IPS-20b (cell line): Measurements from ENCODE around the gene PAPPA2.

Experiments used
- H3K27ac ChIP-seq: one replicate; pipeline ENCODE4 v1.5.1; 2013; ENCODE audit warnings: low read length
- H3K27me3 ChIP-seq: 2 replicates; pipeline ENCODE4 v1.6.1; 2013; ENCODE audit warnings: mild to moderate bottlenecking, low read length, inconsistent platforms; ENCODE audit not compliant: insufficient read depth
- H3K36me3 ChIP-seq: 2 replicates; pipeline ENCODE4 v1.6.1; 2013; ENCODE audit warnings: low read depth, mild to moderate bottlenecking, inconsistent platforms, low read length, moderate library complexity; ENCODE audit not compliant: insufficient read depth
- H3K4me1 ChIP-seq: 2 replicates; pipeline ENCODE4 v1.6.1; 2013; ENCODE audit warnings: mild to moderate bottlenecking, control low read depth, inconsistent platforms, low read length, moderate library complexity; ENCODE audit not compliant: insufficient read depth
- H3K4me3 ChIP-seq: 2 replicates; pipeline ENCODE4 v1.5.1; 2013; ENCODE audit warnings: mild to moderate bottlenecking, low read length, inconsistent platforms
- H3K9ac ChIP-seq: 2 replicates; pipeline ENCODE4 v1.6.1; 2013; ENCODE audit warnings: low read depth, mild to moderate bottlenecking, inconsistent platforms, low read length, moderate library complexity
- H3K9me3 ChIP-seq: 2 replicates; pipeline ENCODE4 v1.6.1; 2013; ENCODE audit warnings: mild to moderate bottlenecking, low read depth, low read length, inconsistent platforms; ENCODE audit not compliant: insufficient read depth

PAPPA2 gene

DNA sequence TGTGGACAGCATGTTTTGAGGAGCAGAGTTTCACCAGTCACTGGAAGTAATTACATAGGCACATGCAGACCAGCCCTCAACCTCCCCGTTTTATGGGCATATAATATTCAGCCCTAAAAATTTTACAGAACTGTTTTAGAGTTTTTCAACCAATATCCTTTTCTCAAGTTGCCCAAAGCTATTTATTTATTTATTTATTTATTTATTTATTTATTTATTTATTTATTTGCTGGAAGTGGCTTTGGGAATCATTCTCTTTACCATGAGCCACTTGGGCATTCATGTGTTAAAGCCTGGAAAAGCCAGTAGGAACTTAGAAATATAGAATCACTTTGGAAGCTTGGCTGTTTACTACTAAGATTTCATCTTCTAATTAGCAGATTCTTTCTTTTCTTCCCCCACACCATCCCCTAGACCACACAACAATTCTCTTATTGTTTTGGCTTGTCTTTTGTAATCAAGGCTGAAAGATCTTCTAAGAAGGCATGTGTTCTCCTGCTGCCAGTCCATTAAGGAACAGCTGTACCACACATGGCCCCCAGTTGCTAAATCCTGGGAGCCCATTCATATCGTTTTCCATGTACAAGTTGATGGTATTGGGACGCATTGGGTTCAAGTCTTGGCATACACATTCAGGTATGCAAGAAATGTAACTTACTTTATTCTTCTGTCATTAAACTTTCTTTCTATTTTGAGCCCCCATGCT, 220.0 kb downstream of the PAPPA2 start:
- Histone ChIP-seq H3K36me3 (no peaks in the 10 kb centered on the region), H3K9me3 (no peaks in the 10 kb centered on the region), H3K4me3 (no peak overlapping the region), H3K27me3 (no peaks in the 10 kb centered on the region), H3K27ac (no peak overlapping the region), H3K9ac (no peak overlapping the region), H3K4me1 (no peaks in the 10 kb centered on the region)

- Histone ChIP-seq H3K27me3 (no peaks in the 10 kb centered on the region), H3K9ac (no peak overlapping the region), H3K4me1 (peaks cover 10% of the 10 kb centered on the region; the same call in 1 of the 2 replicates), H3K27ac (no peak overlapping the region), H3K36me3 (no peaks in the 10 kb centered on the region), H3K4me3 (no peak overlapping the region), H3K9me3 (no peaks in the 10 kb centered on the region)
These were observed 228.6 kb downstream of the PAPPA2 start for GRCh38 chr1:176691251-176692228.

GRCh38 chr1:176692431-176692830, 229.5 kb downstream of the PAPPA2 start:
- Histone ChIP-seq H3K27me3 (no peaks in the 10 kb centered on the region), H3K36me3 (no peaks in the 10 kb centered on the region), H3K4me1 (peaks cover 10% of the 10 kb centered on the region; the same call in 1 of the 2 replicates), H3K4me3 (no peak overlapping the region), H3K9ac (no peak overlapping the region), H3K27ac (no peak overlapping the region), H3K9me3 (no peaks in the 10 kb centered on the region)

DNA sequence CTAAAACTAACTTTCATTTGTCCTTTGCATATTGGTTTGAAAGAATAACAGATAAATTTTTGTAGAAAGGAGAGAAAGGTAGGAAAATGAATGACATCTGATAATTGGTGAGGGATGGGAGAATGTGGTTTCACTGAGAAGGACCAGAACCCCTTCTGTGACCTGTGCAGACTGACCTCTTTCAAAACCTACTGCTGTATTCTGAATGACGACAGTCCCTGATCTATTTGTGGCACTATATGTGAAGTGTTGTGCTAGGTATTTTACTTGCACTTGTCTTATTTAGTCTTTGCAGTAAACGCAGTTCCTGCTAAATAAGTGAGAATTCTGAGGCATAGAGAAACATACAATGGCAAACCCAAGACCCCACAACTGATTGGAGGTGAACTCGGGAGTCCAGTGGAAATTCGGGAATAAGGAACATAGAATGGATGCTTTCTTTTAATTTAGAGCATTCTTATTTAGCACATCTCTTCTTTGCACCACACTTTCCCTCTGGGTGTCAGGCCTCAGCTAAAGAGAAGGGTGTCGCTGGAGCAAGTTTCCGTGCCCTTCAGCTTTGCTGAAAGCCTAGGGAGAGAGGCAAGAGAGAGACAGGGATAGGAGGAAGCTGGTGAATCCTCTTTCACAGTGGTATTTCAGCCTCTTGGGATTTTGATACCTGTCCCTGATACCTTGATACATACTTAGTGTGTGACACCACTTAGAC, 230.2 kb downstream of the PAPPA2 start:
- no peak overlapping the region for H3K27ac ChIP-seq
- H3K4me3 ChIP-seq = no peak overlapping the region
- peaks cover 10% of the 10 kb centered on the region; the same call in 1 of the 2 replicates for H3K4me1 ChIP-seq
- no peaks in the 10 kb centered on the region for H3K9me3 ChIP-seq
- H3K27me3 ChIP-seq = no peaks in the 10 kb centered on the region
- no peaks in the 10 kb centered on the region for H3K36me3 ChIP-seq
- no peak overlapping the region for H3K9ac ChIP-seq

DNA sequence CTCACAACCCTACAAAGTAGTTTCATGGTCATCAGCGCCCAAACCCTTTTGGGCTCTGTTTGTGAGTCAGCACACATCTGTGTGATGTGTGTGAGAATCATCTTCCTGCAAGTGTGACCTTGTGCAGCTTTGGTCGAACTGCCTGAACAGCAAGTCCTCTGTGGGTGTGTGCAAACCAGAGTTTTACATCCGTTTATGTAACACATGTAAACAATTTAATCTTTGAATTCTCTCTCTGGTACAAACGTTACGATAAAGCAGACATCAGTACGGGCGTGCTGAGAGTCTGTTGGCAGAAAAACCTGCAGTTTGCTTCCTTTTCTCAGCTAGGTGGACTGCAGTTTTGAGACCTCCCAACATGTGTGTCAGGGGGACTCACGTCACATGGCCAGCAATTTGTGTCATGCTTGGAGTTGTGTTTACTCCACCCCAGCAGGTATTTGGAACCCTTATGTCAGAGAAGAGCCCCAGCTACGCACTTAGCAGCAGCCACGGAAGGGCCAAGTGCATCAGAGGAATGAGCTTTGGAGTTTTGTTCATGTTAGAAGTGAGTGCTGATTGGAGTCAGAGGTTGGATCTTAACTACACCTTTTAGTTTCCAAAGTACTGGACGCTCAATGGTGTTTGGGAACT, 230.8 kb downstream of the PAPPA2 start:
- Histone ChIP-seq H3K4me1 (peaks cover 10% of the 10 kb centered on the region; the same call in 1 of the 2 replicates), H3K9me3 (no peaks in the 10 kb centered on the region), H3K27me3 (no peaks in the 10 kb centered on the region), H3K36me3 (no peaks in the 10 kb centered on the region), H3K9ac (no peak overlapping the region), H3K4me3 (no peak overlapping the region), H3K27ac (no peak overlapping the region)

DNA sequence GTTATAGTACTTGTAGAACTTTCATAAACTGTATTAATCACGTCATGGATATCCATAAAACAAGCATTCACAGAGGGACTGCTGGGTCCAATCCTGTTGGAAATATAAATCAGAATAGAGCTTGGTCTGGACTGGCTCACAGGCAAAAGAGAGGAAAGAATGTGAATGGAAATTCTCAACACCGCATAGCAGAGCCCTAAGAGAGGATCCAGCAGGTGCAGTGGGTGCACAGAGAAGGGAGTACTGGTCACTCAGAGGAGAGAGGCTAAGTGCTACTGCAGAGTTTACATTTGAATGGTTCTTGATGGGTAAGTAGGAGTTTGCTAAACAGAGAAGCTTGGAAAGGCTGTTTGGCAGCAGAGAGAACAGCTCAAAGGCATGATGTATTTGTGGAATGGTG, 231.7 kb downstream of the PAPPA2 start:
- Histone ChIP-seq H3K36me3 (no peaks in the 10 kb centered on the region), H3K27ac (no peak overlapping the region), H3K9me3 (no peaks in the 10 kb centered on the region), H3K9ac (no peak overlapping the region), H3K4me1 (peaks cover 10% of the 10 kb centered on the region; the same call in 1 of the 2 replicates), H3K27me3 (no peaks in the 10 kb centered on the region), H3K4me3 (no peak overlapping the region)

DNA sequence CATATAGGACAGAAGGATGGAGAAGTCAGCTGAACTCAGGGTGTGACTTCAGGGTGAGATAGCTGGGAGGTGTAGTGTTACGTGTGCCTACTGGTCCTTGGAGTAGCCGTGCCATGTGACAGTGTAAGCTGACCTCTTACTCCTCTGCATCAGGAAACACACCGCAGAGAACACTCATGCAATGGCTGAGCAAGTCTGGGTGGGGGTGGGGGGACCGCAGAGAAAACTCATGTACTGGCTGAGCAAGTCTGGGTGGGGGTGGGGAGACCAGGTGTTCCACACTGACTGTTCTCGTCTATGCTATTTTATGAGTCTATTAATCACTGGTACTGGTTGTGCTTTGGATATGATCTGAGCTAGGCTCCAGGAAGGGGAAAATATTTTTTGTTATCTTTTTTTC, 233.1 kb downstream of the PAPPA2 start:
- H3K36me3 ChIP-seq = no peaks in the 10 kb centered on the region
- H3K27ac ChIP-seq = no peak overlapping the region
- no peaks in the 10 kb centered on the region for H3K27me3 ChIP-seq
- no peaks in the 10 kb centered on the region for H3K9me3 ChIP-seq
- H3K4me3 ChIP-seq = no peak overlapping the region
- no peak overlapping the region for H3K9ac ChIP-seq
- H3K4me1 ChIP-seq = peaks cover 10% of the 10 kb centered on the region; the same call in 1 of the 2 replicates

GRCh38 chr1:176696689-176697088, 233.7 kb downstream of the PAPPA2 start:
- Histone ChIP-seq H3K27me3 (no peaks in the 10 kb centered on the region), H3K9ac (no peak overlapping the region), H3K36me3 (no peaks in the 10 kb centered on the region), H3K4me3 (no peak overlapping the region), H3K9me3 (no peaks in the 10 kb centered on the region), H3K27ac (no peak overlapping the region), H3K4me1 (peaks cover 10% of the 10 kb centered on the region; the same call in 1 of the 2 replicates)

- Histone ChIP-seq H3K4me1 (peaks cover 10% of the 10 kb centered on the region; the same call in 1 of the 2 replicates), H3K9ac (no peak overlapping the region), H3K27me3 (no peaks in the 10 kb centered on the region), H3K36me3 (no peaks in the 10 kb centered on the region), H3K9me3 (no peaks in the 10 kb centered on the region), H3K4me3 (no peak overlapping the region), H3K27ac (no peak overlapping the region)
These were observed 236.8 kb downstream of the PAPPA2 start for GRCh38 chr1:176699821-176700220.

GRCh38 chr1:176701151-176701866, 238.3 kb downstream of the PAPPA2 start:
- Histone ChIP-seq H3K4me3 (no peak overlapping the region), H3K27ac (no peak overlapping the region), H3K9me3 (no peaks in the 10 kb centered on the region), H3K9ac (no peak overlapping the region), H3K4me1 (0 out of 2 replicates have a peak, but pooled peaks cover 1% of the 10 kb centered on the region), H3K27me3 (no peaks in the 10 kb centered on the region), H3K36me3 (no peaks in the 10 kb centered on the region)
